GM12892 (cell line): ENCODE results near the gene PPP6R2.

Source experiments
- POLR2AphosphoS5 ChIP-seq: IDR thresholded peaks from 2 replicates; pipeline ENCODE4 v1.6.1; 2011; ENCODE audit warnings: low read depth, low read length, control low read depth
- TAF1 ChIP-seq: IDR thresholded peaks from 2 replicates; pipeline ENCODE4 v1.6.1; 2011; ENCODE audit warnings: low read depth, mild to moderate bottlenecking, control low read depth, low read length, borderline replicate concordance

- no peak for TF ChIP-seq TAF1
- no peak for TF ChIP-seq POLR2AphosphoS5
Measured at GRCh38 chr22:50481440-50482106, 138.4 kb downstream of the PPP6R2 start, which contains the start of gene ADM2.
